Measurements from ENCODE around the gene ENDOG. TPM values are rescaled to one million over a fixed set of nuclear protein-coding genes. Genes with fewer than 3 reads are reported as not detected.
"Not testable (repeated sequence)": the region's sequence is repeated elsewhere in the genome, so short reads cannot be mapped to it uniquely, and the experiment has no call there.

ENDOG gene
- total RNA-seq, 1 donor from 2014 or later = 35.9 TPM

GRCh38 chr9:128771745-128772519 is 46.4 kb upstream of the ENDOG start, which contains the start of gene ZER1:
Gene ZER1 (minus strand): TSS chr9:128771927. CDS start chr9:128755565, 16,362 bp downstream.
- Mint-ChIP-seq H3K9me3 (ENCODE audit: unreplicated experiment) (peaks cover 9% of the 10 kb centered on the region), H3K4me1 (ENCODE audit: low read depth, unreplicated experiment) (peaks cover 7% of the 10 kb centered on the region), H3K27me3 (ENCODE audit: unreplicated experiment) (peaks cover 4% of the 10 kb centered on the region), H3K36me3 (ENCODE audit: unreplicated experiment) (no peaks in the 10 kb centered on the region), H3K27ac (ENCODE audit: unreplicated experiment) (peak within 1 kb of the TSS; percentile 83), H3K4me3 (ENCODE audit: unreplicated experiment) (peak within 1 kb of the TSS; percentile 96)
- DNase-seq = peak; percentile 95
- TF ChIP-seq, protein P1, sequence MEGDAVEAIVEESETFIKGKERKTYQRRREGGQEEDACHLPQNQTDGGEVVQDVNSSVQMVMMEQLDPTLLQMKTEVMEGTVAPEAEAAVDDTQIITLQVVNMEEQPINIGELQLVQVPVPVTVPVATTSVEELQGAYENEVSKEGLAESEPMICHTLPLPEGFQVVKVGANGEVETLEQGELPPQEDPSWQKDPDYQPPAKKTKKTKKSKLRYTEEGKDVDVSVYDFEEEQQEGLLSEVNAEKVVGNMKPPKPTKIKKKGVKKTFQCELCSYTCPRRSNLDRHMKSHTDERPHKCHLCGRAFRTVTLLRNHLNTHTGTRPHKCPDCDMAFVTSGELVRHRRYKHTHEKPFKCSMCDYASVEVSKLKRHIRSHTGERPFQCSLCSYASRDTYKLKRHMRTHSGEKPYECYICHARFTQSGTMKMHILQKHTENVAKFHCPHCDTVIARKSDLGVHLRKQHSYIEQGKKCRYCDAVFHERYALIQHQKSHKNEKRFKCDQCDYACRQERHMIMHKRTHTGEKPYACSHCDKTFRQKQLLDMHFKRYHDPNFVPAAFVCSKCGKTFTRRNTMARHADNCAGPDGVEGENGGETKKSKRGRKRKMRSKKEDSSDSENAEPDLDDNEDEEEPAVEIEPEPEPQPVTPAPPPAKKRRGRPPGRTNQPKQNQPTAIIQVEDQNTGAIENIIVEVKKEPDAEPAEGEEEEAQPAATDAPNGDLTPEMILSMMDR (IDR thresholded peaks at IDR 0.05; ENCODE audit: partially characterized antibody, unreplicated experiment) = no peak

DNA sequence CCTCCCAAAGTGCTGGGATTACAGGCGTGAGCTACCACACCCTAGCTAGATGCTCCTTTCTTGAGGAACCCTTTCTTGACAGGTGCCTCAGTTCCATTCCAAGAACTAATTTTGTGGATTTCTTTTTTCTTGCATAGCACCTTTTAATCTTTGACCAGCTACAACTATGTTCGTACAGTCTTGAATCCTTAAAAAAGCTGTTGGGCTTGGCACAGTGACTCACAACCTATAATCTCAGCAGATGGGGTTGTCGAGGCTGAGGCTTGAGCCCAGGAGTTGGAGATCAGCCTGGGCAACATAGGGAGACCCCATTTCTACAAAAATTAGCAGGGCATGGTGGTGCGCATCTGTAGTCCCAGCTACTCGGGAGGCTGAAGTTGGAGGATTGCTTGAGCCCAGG is 45.3 kb upstream of the ENDOG start:
- DNase-seq = no peak
- Mint-ChIP-seq H3K27me3 (ENCODE audit: unreplicated experiment) (peaks cover 2% of the 10 kb centered on the region), H3K4me3 (ENCODE audit: unreplicated experiment) (no peak overlapping the region), H3K36me3 (ENCODE audit: unreplicated experiment) (no peaks in the 10 kb centered on the region), H3K4me1 (ENCODE audit: low read depth, unreplicated experiment) (peaks cover 7% of the 10 kb centered on the region), H3K9me3 (ENCODE audit: unreplicated experiment) (peaks cover 9% of the 10 kb centered on the region), H3K27ac (ENCODE audit: unreplicated experiment) (no peak overlapping the region)
- TF ChIP-seq, protein P1 (IDR thresholded peaks at IDR 0.05; ENCODE audit: partially characterized antibody, unreplicated experiment) = no peak

DNA sequence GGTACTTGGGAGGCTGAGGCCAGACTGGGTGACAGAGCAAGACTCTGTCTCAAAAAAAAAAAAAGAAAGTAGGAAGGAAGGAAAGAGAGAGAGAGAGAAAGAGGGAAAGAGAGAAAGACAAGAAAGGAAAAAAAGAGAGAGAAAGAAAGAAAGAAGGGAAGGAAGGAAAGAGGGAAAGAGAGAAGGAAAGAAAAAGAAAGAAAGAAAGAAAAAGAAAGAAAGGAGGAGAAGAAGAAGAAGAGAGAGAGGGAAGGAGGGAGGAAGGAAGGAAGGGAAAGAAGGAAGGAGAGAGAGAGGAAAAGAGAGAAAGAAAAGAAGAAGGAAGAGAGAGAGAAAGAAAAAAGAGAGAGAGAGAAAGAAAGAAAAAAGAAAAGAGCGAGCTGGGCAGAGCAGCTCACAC is 43.5 kb upstream of the ENDOG start:
- TF ChIP-seq, protein P1 (IDR thresholded peaks at IDR 0.05; ENCODE audit: partially characterized antibody, unreplicated experiment) = no peak
- H3K4me3 Mint-ChIP-seq (ENCODE audit: unreplicated experiment) = no peak overlapping the region
- no peak for DNase-seq
- H3K27me3 Mint-ChIP-seq (ENCODE audit: unreplicated experiment) = peaks cover 2% of the 10 kb centered on the region
- no peaks in the 10 kb centered on the region for H3K36me3 Mint-ChIP-seq (ENCODE audit: unreplicated experiment)
- peaks cover 9% of the 10 kb centered on the region for H3K9me3 Mint-ChIP-seq (ENCODE audit: unreplicated experiment)
- H3K27ac Mint-ChIP-seq (ENCODE audit: unreplicated experiment) = no peak overlapping the region
- H3K4me1 Mint-ChIP-seq (ENCODE audit: low read depth, unreplicated experiment) = peaks cover 7% of the 10 kb centered on the region

- H3K27ac Mint-ChIP-seq (ENCODE audit: unreplicated experiment); H3K36me3 Mint-ChIP-seq (ENCODE audit: unreplicated experiment): not testable (repeated sequence)
Measured at GRCh38 chr9:128780093-128780492, 38.2 kb upstream of the ENDOG start.

GRCh38 chr9:128781187-128782070 is 36.9 kb upstream of the ENDOG start:
- Mint-ChIP-seq H3K27me3 (ENCODE audit: unreplicated experiment) (no peaks in the 10 kb centered on the region), H3K36me3 (ENCODE audit: unreplicated experiment) (no peaks in the 10 kb centered on the region), H3K4me3 (ENCODE audit: unreplicated experiment) (no peak overlapping the region), H3K27ac (ENCODE audit: unreplicated experiment) (no peak overlapping the region), H3K4me1 (ENCODE audit: low read depth, unreplicated experiment) (no peaks in the 10 kb centered on the region), H3K9me3 (ENCODE audit: unreplicated experiment) (no peaks in the 10 kb centered on the region)
- DNase-seq = no peak
- TF ChIP-seq, protein P1 (IDR thresholded peaks at IDR 0.05; ENCODE audit: partially characterized antibody, unreplicated experiment) = no peak

More at GRCh38 chr9:128780093-128780492, 38.2 kb upstream of the ENDOG start:
- DNase-seq; H3K4me1 Mint-ChIP-seq (ENCODE audit: low read depth, unreplicated experiment); H3K9me3 Mint-ChIP-seq (ENCODE audit: unreplicated experiment); H3K4me3 Mint-ChIP-seq (ENCODE audit: unreplicated experiment); H3K27me3 Mint-ChIP-seq (ENCODE audit: unreplicated experiment): not testable (repeated sequence)

All from glutamatergic neuron (in vitro differentiated cells).